Omental fat pad (tissue), 4 donors: ENCODE data around the gene PATJ. TPM values are rescaled to one million over a fixed set of nuclear protein-coding genes. Genes with fewer than 3 reads are reported as not detected.
"Not testable (repeated sequence)": the region's sequence is repeated elsewhere in the genome, so short reads cannot be mapped to it uniquely, and the experiment has no call there.

Experiments
- ATAC-seq: fragments of 150-250 bp; one replicate; pipeline ENCODE4 v1.9.1; 2016; ENCODE audit warnings: mild to moderate bottlenecking, moderate library complexity; ENCODE audit not compliant: low FRiP score
- DNase-seq: peaks from one replicate; pipeline ENCODE4 v3.0.0-alpha.2; 2019; ENCODE audit warnings: low spot score
- total RNA-seq, 4 donors: library from RNA; depleted of rRNA; stranded (reverse); fragments of >200 nt; gene quantifications; one replicate each; pipeline ENCODE4 v1.1.0, GENCODE V29; 2016
- TF ChIP-seq, protein P1 (sequence below), 3 donors: fragments of 450-650 bp; IDR thresholded peaks; one replicate each; pipeline ENCODE4 v1.5.1; 2016 to 2017; ENCODE audit warnings: antibody characterized with exemption in 3 of 3, mild to moderate bottlenecking in 3 of 3, moderate library complexity in 2 of 3

Gene PATJ
- total RNA-seq, 4 donors from 2014 or later = 12.1 to 31.4 (median 20.0) TPM

DNA sequence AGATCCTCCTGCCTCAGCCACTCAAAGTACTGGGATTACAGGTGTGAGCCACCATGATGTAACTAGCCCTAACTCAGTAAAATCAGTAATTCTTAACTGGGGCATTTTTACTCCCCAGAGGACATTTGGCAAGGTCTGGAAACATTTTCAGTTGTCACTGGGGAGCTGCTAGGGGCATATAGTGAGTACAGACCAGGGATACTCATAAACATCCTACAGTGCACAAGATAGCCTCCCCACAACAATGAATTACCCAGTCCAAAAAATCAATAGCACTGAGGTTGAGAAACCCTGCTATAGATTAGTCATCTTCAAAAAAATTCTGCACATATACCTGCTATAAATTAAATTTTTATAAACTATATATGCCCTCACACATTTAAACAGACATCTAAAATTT lies 30.3 kb upstream of the PATJ start:
- DNase-seq = no peak
- ATAC-seq = no peak
- TF ChIP-seq, protein P1, sequence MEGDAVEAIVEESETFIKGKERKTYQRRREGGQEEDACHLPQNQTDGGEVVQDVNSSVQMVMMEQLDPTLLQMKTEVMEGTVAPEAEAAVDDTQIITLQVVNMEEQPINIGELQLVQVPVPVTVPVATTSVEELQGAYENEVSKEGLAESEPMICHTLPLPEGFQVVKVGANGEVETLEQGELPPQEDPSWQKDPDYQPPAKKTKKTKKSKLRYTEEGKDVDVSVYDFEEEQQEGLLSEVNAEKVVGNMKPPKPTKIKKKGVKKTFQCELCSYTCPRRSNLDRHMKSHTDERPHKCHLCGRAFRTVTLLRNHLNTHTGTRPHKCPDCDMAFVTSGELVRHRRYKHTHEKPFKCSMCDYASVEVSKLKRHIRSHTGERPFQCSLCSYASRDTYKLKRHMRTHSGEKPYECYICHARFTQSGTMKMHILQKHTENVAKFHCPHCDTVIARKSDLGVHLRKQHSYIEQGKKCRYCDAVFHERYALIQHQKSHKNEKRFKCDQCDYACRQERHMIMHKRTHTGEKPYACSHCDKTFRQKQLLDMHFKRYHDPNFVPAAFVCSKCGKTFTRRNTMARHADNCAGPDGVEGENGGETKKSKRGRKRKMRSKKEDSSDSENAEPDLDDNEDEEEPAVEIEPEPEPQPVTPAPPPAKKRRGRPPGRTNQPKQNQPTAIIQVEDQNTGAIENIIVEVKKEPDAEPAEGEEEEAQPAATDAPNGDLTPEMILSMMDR (IDR thresholded peaks at IDR 0.05) = no peak

- DNase-seq, ATAC-seq: not testable (repeated sequence)
Observed at GRCh38 chr1:61718996-61719663, 23.1 kb upstream of the PATJ start.

DNA sequence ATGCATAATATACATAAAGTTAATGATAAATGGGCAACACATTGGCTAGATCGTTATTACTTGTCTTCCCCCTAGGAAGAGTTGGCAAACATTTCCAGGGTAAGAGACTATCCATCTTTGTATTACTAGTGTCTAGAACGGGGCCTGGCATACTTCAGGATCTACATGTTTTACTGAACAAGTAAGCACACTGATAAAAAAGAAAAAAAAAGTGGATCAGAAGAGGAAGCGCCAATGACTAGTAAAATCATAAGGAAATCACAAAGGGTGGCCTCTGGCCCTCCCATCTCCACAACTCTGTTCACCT lies 17.8 kb upstream of the PATJ start:
- TF ChIP-seq, protein P1 (IDR thresholded peaks at IDR 0.05) = no peak
- ATAC-seq (no peak), DNase-seq (no peak)

GRCh38 chr1:61724813-61725694 lies 17.2 kb upstream of the PATJ start, which contains the start of gene TM2D1:
Gene TM2D1 (minus strand): TSS chr1:61725141. CDS start chr1:61725120, 21 bp downstream.
- TF ChIP-seq, protein P1 (IDR thresholded peaks at IDR 0.05) = no peak
- ATAC-seq = peak; percentile 97
- DNase-seq = peak; percentile 66

- TF ChIP-seq, protein P1 (IDR thresholded peaks at IDR 0.05) = no peak
- DNase-seq = no peak
- ATAC-seq = no peak
Observed at GRCh38 chr1:61727544-61727943, 14.7 kb upstream of the PATJ start.

GRCh38 chr1:61730679-61731078 lies 11.6 kb upstream of the PATJ start:
- not testable (repeated sequence) for ATAC-seq, DNase-seq

- TF ChIP-seq, protein P1 (IDR thresholded peaks at IDR 0.05) = no peak
- no peak for ATAC-seq
- DNase-seq = no peak
Observed at GRCh38 chr1:61732726-61733125, 9.6 kb upstream of the PATJ start.
